Mammary epithelial cell (primary cell): ENCODE results near the gene FMNL2.

ENCODE experiments used
- CTCF ChIP-seq, 2 donors: IDR thresholded peaks in 1 of 2; conservative IDR thresholded peaks in 1 of 2; 2 replicates each; pipeline ENCODE4 v1.5.1; 2011 to 2012; ENCODE audit warnings: inconsistent platforms in 2 of 2, low read length in 2 of 2, mild to moderate bottlenecking in 2 of 2, control low read depth in 1 of 2, low read depth in 1 of 2; ENCODE audit not compliant: insufficient read depth in 1 of 2; ENCODE audit errors: extremely low read depth in 1 of 2
- EZH2 ChIP-seq: IDR thresholded peaks from 2 replicates; pipeline ENCODE4 v1.6.1; 2012; ENCODE audit warnings: low read length, inconsistent platforms, borderline replicate concordance

GRCh38 chr2:152440460-152440859, 105.5 kb downstream of the FMNL2 start:
- no peak for TF ChIP-seq CTCF (conservative IDR thresholded peaks at IDR 0.05 in 1 of 2, IDR thresholded peaks at IDR 0.05 in 1 of 2; ENCODE audit: extremely low read depth in 1 of 2, insufficient read depth in 1 of 2, low read depth in 1 of 2, low read length in 2 of 2)
- no peak for TF ChIP-seq EZH2
